IMR-90 (cell line): ENCODE results near the gene SPCS1. TPM values are rescaled to one million over a fixed set of nuclear protein-coding genes. Genes with fewer than 3 reads are reported as not detected.

Experiments used
- ATAC-seq: fragments of 200-7000 bp; cut with Tn5 transposase; 2 replicates; pipeline ENCODE4 v1.9.1; 2020; ENCODE audit warnings: low read depth, mild to moderate bottlenecking, moderate library complexity
- BruUV-seq: library from RNA; stranded (reverse); fragments of 400-500 nt; replicated peaks from 2 replicates; lab custom pipeline; 2021; lab: Mats Ljungman, UMichigan
- CTCF ChIA-PET: fragments of 300-600 bp; formaldehyde crosslinking; extraction: SDS; loops from one replicate; lab custom pipeline; 2021; ENCODE audit warnings: antibody characterized with exemption; lab: Yijun Ruan, JAX
- POLR2A ChIA-PET: fragments of 300-600 bp; sonication (Branson Sonifier 250); formaldehyde crosslinking; loops from one replicate; lab custom pipeline; 2022; ENCODE audit warnings: antibody characterized with exemption; ENCODE audit not compliant: unreplicated experiment; lab: Charles Lee
- DNase-seq: peaks from one replicate; pipeline ENCODE4 v3.0.0; 2013
- H2AFZ ChIP-seq: replicated peaks from 2 replicates; pipeline ENCODE3; 2013; ENCODE audit warnings: low read length, mild to moderate bottlenecking; ENCODE audit not compliant: poor library complexity
- H2AK5ac ChIP-seq: 2 replicates; pipeline ENCODE4 v1.6.1; 2013; ENCODE audit warnings: low read depth, low read length, inconsistent platforms
- H2AK9ac ChIP-seq: replicated peaks from 2 replicates; pipeline ENCODE3; 2013; ENCODE audit warnings: mild to moderate bottlenecking, low read depth, low read length, moderate library complexity; ENCODE audit not compliant: poor library complexity
- H2BK120ac ChIP-seq: 2 replicates; pipeline ENCODE4 v1.6.1; 2013; ENCODE audit warnings: low read depth, low read length, inconsistent platforms
- H2BK15ac ChIP-seq: 3 replicates; pipeline ENCODE4 v1.6.1; 2013; ENCODE audit warnings: low read depth, low read length, inconsistent platforms
- H2BK20ac ChIP-seq: 2 replicates; pipeline ENCODE4 v1.6.1; 2013; ENCODE audit warnings: low read depth, mild to moderate bottlenecking, inconsistent platforms, low read length, moderate library complexity
- H2BK5ac ChIP-seq: 2 replicates; pipeline ENCODE4 v1.6.1; 2013; ENCODE audit warnings: mild to moderate bottlenecking, low read depth, low read length, inconsistent platforms; ENCODE audit not compliant: poor library complexity, severe bottlenecking
- H3K14ac ChIP-seq: replicated peaks from 2 replicates; pipeline ENCODE4 v1.6.1; 2013; ENCODE audit warnings: low read depth, low read length, inconsistent platforms
- H3K18ac ChIP-seq: 2 replicates; pipeline ENCODE4 v1.6.1; 2013; ENCODE audit warnings: low read depth, low read length, control low read depth
- H3K23ac ChIP-seq: 2 replicates; pipeline ENCODE4 v1.6.1; 2013; ENCODE audit warnings: low read depth, low read length, inconsistent platforms
- H3K27ac ChIP-seq: 2 replicates; pipeline ENCODE4 v1.5.1; 2013; ENCODE audit warnings: mild to moderate bottlenecking, control low read depth, low read length; ENCODE audit not compliant: insufficient read depth
- H3K27me3 ChIP-seq: 2 replicates; pipeline ENCODE4 v1.6.1; 2013; ENCODE audit warnings: low read length; ENCODE audit not compliant: control insufficient read depth, insufficient read depth
- H3K36me3 ChIP-seq: 2 replicates; pipeline ENCODE4 v1.6.1; 2013; ENCODE audit warnings: low read length, mixed read lengths; ENCODE audit not compliant: control insufficient read depth, insufficient read depth
- H3K4ac ChIP-seq: 2 replicates; pipeline ENCODE4 v1.6.1; 2013; ENCODE audit warnings: low read depth, low read length, inconsistent platforms
- H3K4me1 ChIP-seq: 2 replicates; pipeline ENCODE4 v1.6.1; 2013; ENCODE audit warnings: low read length, mixed read lengths; ENCODE audit not compliant: control insufficient read depth, insufficient read depth
- H3K4me2 ChIP-seq: 2 replicates; pipeline ENCODE4 v1.6.1; 2013; ENCODE audit warnings: low read depth, mild to moderate bottlenecking, control low read depth, low read length, moderate library complexity
- H3K4me3 ChIP-seq: 2 replicates; pipeline ENCODE4 v1.5.1; 2013; ENCODE audit warnings: low read depth, mild to moderate bottlenecking, control low read depth, low read length, moderate library complexity; ENCODE audit not compliant: insufficient read depth
- H3K56ac ChIP-seq: 2 replicates; pipeline ENCODE4 v1.6.1; 2013; ENCODE audit warnings: low read length, inconsistent platforms; ENCODE audit not compliant: insufficient read depth; ENCODE audit errors: extremely low read depth
- H3K79me1 ChIP-seq, 2 experiments: 2 replicates each; pipeline ENCODE4 v1.6.1; 2013; ENCODE audit warnings: low read length in 2 of 2, inconsistent platforms in 1 of 2, low read depth in 1 of 2
- H3K9ac ChIP-seq: 2 replicates; pipeline ENCODE4 v1.6.1; 2013; ENCODE audit warnings: low read depth, low read length, control low read depth
- H3K9me1 ChIP-seq: 2 replicates; pipeline ENCODE4 v1.6.1; 2013; ENCODE audit warnings: low read length, inconsistent platforms; ENCODE audit not compliant: insufficient read depth
- H3K9me3 ChIP-seq: 2 replicates; pipeline ENCODE4 v1.6.1; 2013; ENCODE audit warnings: low read length; ENCODE audit not compliant: control insufficient read depth, insufficient read depth
- H4K20me1 ChIP-seq: 2 replicates; pipeline ENCODE4 v1.6.1; 2013; ENCODE audit warnings: low read length, inconsistent platforms; ENCODE audit not compliant: insufficient read depth
- H4K5ac ChIP-seq: 2 replicates; pipeline ENCODE4 v1.6.1; 2013; ENCODE audit warnings: mild to moderate bottlenecking, low read depth, low read length, control low read depth
- H4K8ac ChIP-seq, 2 experiments: 2 replicates each; pipeline ENCODE4 v1.6.1; 2013; ENCODE audit warnings: low read depth in 2 of 2, low read length in 2 of 2, control low read depth in 1 of 2, inconsistent platforms in 1 of 2
- H4K91ac ChIP-seq: 2 replicates; pipeline ENCODE4 v1.6.1; 2013; ENCODE audit warnings: low read depth, low read length, inconsistent platforms; ENCODE audit not compliant: insufficient read depth
- BHLHE40 ChIP-seq: fragments of 150-350 bp; IDR thresholded peaks from 2 replicates; pipeline ENCODE4 v1.6.1; 2016; ENCODE audit warnings: mild to moderate bottlenecking, low read depth, low read length
- CEBPB ChIP-seq: IDR thresholded peaks from 2 replicates; pipeline ENCODE4 v1.6.1; 2012; ENCODE audit warnings: low read depth, low read length, improper control_type of control experiment
- CHD1 ChIP-seq: IDR thresholded peaks from 2 replicates; pipeline ENCODE4 v1.6.1; 2012; ENCODE audit warnings: low read depth, low read length, improper control_type of control experiment
- ELK1 ChIP-seq: fragments of 150-350 bp; IDR thresholded peaks from 2 replicates; pipeline ENCODE4 v1.6.1; 2016; ENCODE audit warnings: low read depth, mild to moderate bottlenecking, low read length, moderate library complexity, borderline replicate concordance
- RFX5 ChIP-seq: IDR thresholded peaks from 2 replicates; pipeline ENCODE4 v1.8.0; 2012; ENCODE audit warnings: low read depth, mild to moderate bottlenecking, low read length, moderate library complexity
- USF2 ChIP-seq: fragments of 150-350 bp; IDR thresholded peaks from 2 replicates; pipeline ENCODE4 v1.6.1; 2017; ENCODE audit warnings: mild to moderate bottlenecking, antibody characterized with exemption, low read length, low read depth
- WGBS, 2 experiments: methylation state at CpG; one replicate each; pipeline versions ENCODE4 v1.1.5 to v1.1.7; 2013; ENCODE audit warnings: missing lambda C conversion rate in 2 of 2; ENCODE audit not compliant: insufficient read length in 1 of 2; ENCODE audit errors: extremely low coverage in 2 of 2; 5-methylcytosine and 5-hydroxymethylcytosine counted together
- dilution Hi-C: fragments of 300-500 bp; cut with HindIII; formaldehyde crosslinking; loops from one replicate; pipeline ENCODE4 v1.14.3; 2018; ENCODE audit warnings: low sequenced_read_pairs; ENCODE audit not compliant: unreplicated experiment
- in situ Hi-C: fragments of 300-500 bp; cut with MboI; formaldehyde crosslinking; loops from 3 replicates; pipeline ENCODE4 v1.14.3; 2019; ENCODE audit warnings: low sequenced_read_pairs, inconsistent platforms, mixed read lengths
- intact Hi-C: fragments of 100-400 bp; cut with micrococcal nuclease; formaldehyde crosslinking; loops from 2 replicates; pipeline ENCODE4 v1.10.0; 2022
- polyA plus RNA-seq, 3 experiments: library from polyadenylated mRNA; depleted of rRNA; stranded (reverse); fragments of >200 nt; gene quantifications; 2 replicates each; pipeline ENCODE4 v1.2.3, GENCODE V29; 2012; ENCODE audit warnings: low replicate concordance in 1 of 3
- total RNA-seq: library from RNA; depleted of rRNA; stranded (reverse); fragments of >200 nt; gene quantifications from 2 replicates; pipeline ENCODE4 v1.2.3, GENCODE V29; 2012
- TF ChIP-seq, protein P1 (sequence below): conservative IDR thresholded peaks from 2 replicates; pipeline ENCODE4 v1.5.1; 2012; ENCODE audit warnings: mild to moderate bottlenecking, low read depth, low read length, improper control_type of control experiment

SPCS1 gene
- total and polyA plus RNA-seq, 2 of the 4 experiments (the other 2 are of a cell fraction), result 50.5 to 124 TPM

- H2BK20ac ChIP-seq, result no peak overlapping the region
- H3K79me1 ChIP-seq, result no peaks in the 10 kb centered on the region
- no peak overlapping the region for H3K9ac ChIP-seq
- DNase-seq (no peak), ATAC-seq (no peak)
- BruUV-seq, result no TSS peak
- intact Hi-C loops (loop anchor here (1.0 to 5.0 kb wide), 3 partner anchors 77 to 244 kb away; no protein-coding TSS in a partner anchor), in situ Hi-C loops (loop anchor here (10.0 kb wide), 1 partner anchor 332 kb away; no protein-coding TSS in a partner anchor), dilution Hi-C loops (no loop called here)
- H3K4ac ChIP-seq, result no peak overlapping the region
- peaks cover 29% of the 10 kb centered on the region for H3K36me3 ChIP-seq
- H2AK5ac ChIP-seq, result no peak overlapping the region
- ChIA-PET CTCF (no interaction called here), POLR2A (no interaction called here)
- H3K4me3 ChIP-seq, result no peak overlapping the region
- H3K9me3 ChIP-seq, result no peaks in the 10 kb centered on the region
- no peak overlapping the region for H3K27ac ChIP-seq
- no peaks in the 10 kb centered on the region for H3K4me1 ChIP-seq
- no peak overlapping the region for H3K23ac ChIP-seq
- H2AFZ ChIP-seq, result no peak overlapping the region
- no peak overlapping the region for H3K18ac ChIP-seq
- TF ChIP-seq ELK1 (no peak), BHLHE40 (no peak), USF2 (no peak), CEBPB (no peak), RFX5 (no peak), CHD1 (no peak)
- TF ChIP-seq, protein P1, sequence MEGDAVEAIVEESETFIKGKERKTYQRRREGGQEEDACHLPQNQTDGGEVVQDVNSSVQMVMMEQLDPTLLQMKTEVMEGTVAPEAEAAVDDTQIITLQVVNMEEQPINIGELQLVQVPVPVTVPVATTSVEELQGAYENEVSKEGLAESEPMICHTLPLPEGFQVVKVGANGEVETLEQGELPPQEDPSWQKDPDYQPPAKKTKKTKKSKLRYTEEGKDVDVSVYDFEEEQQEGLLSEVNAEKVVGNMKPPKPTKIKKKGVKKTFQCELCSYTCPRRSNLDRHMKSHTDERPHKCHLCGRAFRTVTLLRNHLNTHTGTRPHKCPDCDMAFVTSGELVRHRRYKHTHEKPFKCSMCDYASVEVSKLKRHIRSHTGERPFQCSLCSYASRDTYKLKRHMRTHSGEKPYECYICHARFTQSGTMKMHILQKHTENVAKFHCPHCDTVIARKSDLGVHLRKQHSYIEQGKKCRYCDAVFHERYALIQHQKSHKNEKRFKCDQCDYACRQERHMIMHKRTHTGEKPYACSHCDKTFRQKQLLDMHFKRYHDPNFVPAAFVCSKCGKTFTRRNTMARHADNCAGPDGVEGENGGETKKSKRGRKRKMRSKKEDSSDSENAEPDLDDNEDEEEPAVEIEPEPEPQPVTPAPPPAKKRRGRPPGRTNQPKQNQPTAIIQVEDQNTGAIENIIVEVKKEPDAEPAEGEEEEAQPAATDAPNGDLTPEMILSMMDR, result no peak
- no peak overlapping the region for H2BK5ac ChIP-seq
- H2BK15ac ChIP-seq, result no peak overlapping the region
- H2BK120ac ChIP-seq, result no peak overlapping the region
- no peaks in the 10 kb centered on the region for H4K20me1 ChIP-seq
- H4K5ac ChIP-seq, result no peak overlapping the region
- H3K56ac ChIP-seq, result no peak overlapping the region
- no peak overlapping the region for H2AK9ac ChIP-seq
- no peak overlapping the region for H3K4me2 ChIP-seq
- H3K14ac ChIP-seq, result no peak overlapping the region
- WGBS, 2 experiments, result 100% methylated on average over 4 of the region's 5 CpGs; no CpG with 5 or more reads in 1 of the 2 experiments
- H4K91ac ChIP-seq, result no peak overlapping the region
- no peak overlapping the region for H4K8ac ChIP-seq
- H3K9me1 ChIP-seq, result no peaks in the 10 kb centered on the region
- no peaks in the 10 kb centered on the region for H3K27me3 ChIP-seq
Observed at GRCh38 chr3:52743152-52743551, 37.2 kb downstream of the SPCS1 start.
